ENCODE data around the gene FAN1.

DNA sequence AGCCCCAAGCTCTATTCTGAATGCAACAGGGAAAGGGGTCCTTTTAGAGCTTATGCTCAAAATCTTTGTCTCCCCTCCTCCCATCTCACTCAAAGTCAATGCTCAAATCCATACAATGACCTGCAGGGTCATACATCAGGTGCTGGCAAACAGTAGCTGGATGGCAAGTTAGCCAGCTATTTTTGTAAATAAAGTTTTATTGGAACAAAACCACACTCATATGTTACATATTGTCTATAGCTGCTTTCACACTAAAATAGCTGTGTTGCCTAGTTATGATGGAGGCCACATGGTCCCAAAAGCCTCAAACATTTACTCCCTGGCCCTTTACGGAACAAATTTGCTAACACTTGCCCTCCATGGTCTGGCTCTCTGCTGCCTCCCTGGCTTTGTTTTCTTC, 1.8 kb upstream of the FAN1 start:
- TF ChIP-seq SUZ12 (IDR thresholded peaks at IDR 0.05) (no peak), FOXM1 (IDR thresholded peaks at IDR 0.05; ENCODE audit: borderline replicate concordance) (no peak)

Measured in HEK293T (cell line).